Adipocyte (in vitro differentiated cells): Measurements from ENCODE around the gene DCBLD2.

Experiments
- DNase-seq: peaks from one replicate; pipeline ENCODE4 v3.0.0-alpha.2; 2015; ENCODE audit warnings: low read depth
- H3K27me3 ChIP-seq: replicated peaks from 2 replicates; pipeline ENCODE4 v1.7.0; 2013; ENCODE audit warnings: mild to moderate bottlenecking, low read length, moderate library complexity; ENCODE audit not compliant: control insufficient read depth, insufficient read depth
- H3K36me3 ChIP-seq: 2 replicates; pipeline ENCODE4 v1.7.0; 2013; ENCODE audit warnings: low read length, mild to moderate bottlenecking, moderate library complexity; ENCODE audit not compliant: control insufficient read depth, insufficient read depth, severe bottlenecking
- H3K4me1 ChIP-seq: 2 replicates; pipeline ENCODE4 v1.7.0; 2013; ENCODE audit warnings: mild to moderate bottlenecking, low read length, moderate library complexity; ENCODE audit not compliant: control insufficient read depth, insufficient read depth
- H3K4me3 ChIP-seq: 2 replicates; pipeline ENCODE4 v1.7.0; 2013; ENCODE audit warnings: mild to moderate bottlenecking, low read length, moderate library complexity
- H3K9ac ChIP-seq: 2 replicates; pipeline ENCODE4 v1.7.0; 2013; ENCODE audit warnings: mild to moderate bottlenecking, low read length, moderate library complexity
- H3K9me3 ChIP-seq: 2 replicates; pipeline ENCODE4 v1.7.0; 2013; ENCODE audit warnings: mild to moderate bottlenecking, low read length, moderate library complexity; ENCODE audit not compliant: control insufficient read depth

DCBLD2 gene, protein sequence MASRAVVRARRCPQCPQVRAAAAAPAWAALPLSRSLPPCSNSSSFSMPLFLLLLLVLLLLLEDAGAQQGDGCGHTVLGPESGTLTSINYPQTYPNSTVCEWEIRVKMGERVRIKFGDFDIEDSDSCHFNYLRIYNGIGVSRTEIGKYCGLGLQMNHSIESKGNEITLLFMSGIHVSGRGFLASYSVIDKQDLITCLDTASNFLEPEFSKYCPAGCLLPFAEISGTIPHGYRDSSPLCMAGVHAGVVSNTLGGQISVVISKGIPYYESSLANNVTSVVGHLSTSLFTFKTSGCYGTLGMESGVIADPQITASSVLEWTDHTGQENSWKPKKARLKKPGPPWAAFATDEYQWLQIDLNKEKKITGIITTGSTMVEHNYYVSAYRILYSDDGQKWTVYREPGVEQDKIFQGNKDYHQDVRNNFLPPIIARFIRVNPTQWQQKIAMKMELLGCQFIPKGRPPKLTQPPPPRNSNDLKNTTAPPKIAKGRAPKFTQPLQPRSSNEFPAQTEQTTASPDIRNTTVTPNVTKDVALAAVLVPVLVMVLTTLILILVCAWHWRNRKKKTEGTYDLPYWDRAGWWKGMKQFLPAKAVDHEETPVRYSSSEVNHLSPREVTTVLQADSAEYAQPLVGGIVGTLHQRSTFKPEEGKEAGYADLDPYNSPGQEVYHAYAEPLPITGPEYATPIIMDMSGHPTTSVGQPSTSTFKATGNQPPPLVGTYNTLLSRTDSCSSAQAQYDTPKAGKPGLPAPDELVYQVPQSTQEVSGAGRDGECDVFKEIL

DNA sequence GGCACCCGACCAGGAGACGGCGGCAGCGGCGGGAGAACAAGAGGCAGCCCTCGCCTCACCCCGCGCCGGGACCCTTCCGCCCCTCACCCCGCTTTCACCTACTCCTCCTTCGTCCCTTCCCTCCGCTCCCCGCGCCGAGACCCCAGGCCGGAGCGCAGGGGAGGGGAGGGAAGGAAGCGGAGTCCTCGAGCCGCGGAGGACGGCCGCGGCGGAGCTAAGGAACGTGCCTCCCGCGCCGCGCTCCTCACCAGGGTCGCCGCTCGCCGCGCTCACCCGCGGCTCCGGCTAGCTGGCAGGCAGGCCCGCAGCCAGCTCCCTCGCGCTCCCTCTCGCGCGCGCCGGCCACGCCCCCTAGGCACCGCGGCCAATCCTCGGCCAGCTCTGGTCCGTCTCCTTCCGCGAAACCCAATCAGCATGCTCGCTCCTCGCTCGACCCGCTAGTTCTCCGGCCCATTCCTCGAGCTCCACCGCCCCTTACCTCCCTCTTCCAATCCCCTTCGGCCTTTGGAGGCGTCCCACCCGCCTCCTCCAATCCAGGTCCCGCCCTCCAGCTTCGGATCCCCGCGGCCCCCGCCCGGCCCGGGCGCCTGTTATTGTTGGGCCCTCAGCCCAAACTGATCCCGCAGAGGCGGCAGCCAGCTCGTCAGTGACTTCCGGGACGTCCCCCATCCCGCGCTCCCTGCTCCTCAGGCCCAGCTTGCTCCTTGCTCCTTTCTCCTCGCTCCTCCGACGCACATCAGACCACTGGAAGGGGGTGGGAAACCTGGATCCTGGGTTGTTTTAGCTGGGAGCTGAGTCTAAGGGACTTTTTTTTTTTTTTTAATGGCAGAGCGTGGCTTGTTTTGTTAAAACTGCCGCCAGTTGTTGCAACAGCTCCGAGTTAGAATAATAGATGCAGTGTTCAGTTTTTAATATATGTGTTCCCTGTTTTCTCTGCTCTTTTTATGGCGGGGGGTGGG lies at the start of gene DCBLD2:
TSS of gene DCBLD2 (minus strand) at position 304 of the 959 bp plus-strand sequence. CDS start 369 bp downstream, outside the sequence.
- Histone ChIP-seq H3K9me3 (no peaks in the 10 kb centered on the region), H3K4me1 (peaks cover 53% of the 10 kb centered on the region), H3K27me3 (no peaks in the 10 kb centered on the region), H3K9ac (peak within 1 kb of the TSS; percentile 97), H3K36me3 (no peaks in the 10 kb centered on the region), H3K4me3 (peak within 1 kb of the TSS; percentile 99)
- DNase-seq = peak; percentile 100

DNA sequence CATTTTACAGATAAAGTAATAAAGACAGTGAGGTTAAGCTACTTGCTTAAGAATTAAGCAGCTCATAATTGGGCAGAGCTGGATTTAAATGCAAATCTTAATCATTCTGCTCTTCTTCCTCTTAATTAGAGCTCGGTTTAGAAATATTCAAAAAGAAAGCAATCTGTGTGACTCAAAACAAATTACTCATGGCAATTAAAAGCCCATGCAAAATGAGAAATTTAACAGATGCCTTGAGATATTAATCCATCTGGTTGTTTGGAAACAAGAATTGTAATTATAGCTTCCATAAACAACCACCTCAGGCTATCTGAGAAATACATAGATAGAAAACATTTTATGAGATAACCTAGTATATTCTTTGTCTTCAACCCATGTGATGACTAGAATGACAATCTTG lies 44.2 kb upstream of the DCBLD2 start:
- Histone ChIP-seq H3K4me3 (no peak overlapping the region), H3K9ac (no peak overlapping the region), H3K27me3 (no peaks in the 10 kb centered on the region), H3K36me3 (no peaks in the 10 kb centered on the region), H3K9me3 (peaks cover 2% of the 10 kb centered on the region), H3K4me1 (peaks cover 8% of the 10 kb centered on the region)
- no peak for DNase-seq

DNA sequence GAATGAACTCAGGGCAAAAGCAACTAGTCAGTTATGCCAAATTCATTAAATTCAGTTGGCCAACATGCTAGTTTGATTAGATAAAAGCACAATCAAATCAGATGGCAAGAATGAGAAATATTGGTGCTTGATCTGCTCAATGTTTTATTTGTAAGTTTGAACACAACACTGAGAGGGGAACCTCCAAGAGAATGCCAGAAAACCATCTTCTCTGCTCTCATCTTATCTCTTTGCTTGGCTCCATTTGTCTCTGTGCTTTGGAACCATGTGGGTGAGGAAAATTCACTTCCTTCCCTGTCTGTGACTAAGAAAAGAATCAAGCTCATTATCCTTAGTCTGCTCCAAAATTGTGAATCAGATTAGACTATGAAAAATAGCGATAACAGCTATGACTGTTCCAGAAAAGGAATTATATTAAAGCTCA lies 43.6 kb upstream of the DCBLD2 start:
- no peak for DNase-seq
- peaks cover 8% of the 10 kb centered on the region for H3K4me1 ChIP-seq
- H3K9me3 ChIP-seq = peaks cover 2% of the 10 kb centered on the region
- no peak overlapping the region for H3K9ac ChIP-seq
- H3K36me3 ChIP-seq = no peaks in the 10 kb centered on the region
- H3K27me3 ChIP-seq = no peaks in the 10 kb centered on the region
- H3K4me3 ChIP-seq = peak overlapping the region; percentile 31

DNA sequence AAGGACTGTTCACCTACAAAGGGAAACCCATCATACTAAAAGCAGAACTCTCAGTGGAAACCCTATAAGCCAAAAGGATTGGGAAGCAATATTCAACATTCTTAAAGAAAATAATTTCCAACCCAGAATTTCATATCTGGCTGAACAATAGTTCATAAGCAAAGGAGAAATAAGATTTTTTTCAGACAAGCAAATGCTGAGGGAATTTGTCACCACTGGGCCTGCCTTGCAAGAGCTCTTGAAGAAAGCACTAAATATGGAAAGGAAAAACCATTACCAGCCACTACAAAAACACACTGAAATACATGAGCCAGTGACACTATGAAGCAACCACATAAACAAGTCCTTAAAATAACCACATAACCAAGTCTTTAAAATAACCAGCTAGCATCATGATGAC lies 28.9 kb upstream of the DCBLD2 start:
- H3K9me3 ChIP-seq = peaks cover 16% of the 10 kb centered on the region
- H3K4me1 ChIP-seq = no peaks in the 10 kb centered on the region
- no peak for DNase-seq

DNA sequence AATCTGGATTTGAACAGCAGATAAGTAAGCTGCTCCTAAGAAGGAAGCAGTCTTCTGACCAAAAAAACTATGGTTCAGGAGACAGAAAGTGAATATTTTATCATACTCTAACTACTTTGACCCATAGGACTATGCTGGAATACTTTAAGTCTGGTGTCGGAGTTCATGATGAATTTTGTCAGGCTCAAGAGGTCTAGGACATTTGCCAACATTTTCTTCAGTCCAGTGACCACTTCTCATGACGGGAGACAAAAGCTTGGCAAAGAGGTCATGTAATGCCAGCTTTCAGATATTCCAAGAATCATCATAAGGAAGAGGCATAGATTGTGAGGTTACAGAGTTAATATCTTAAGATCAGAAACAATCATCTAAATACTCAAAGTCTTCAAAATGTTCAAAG lies 20.5 kb upstream of the DCBLD2 start:
- no peak overlapping the region for H3K4me3 ChIP-seq
- no peaks in the 10 kb centered on the region for H3K9me3 ChIP-seq
- H3K4me1 ChIP-seq = peaks cover 25% of the 10 kb centered on the region
- H3K36me3 ChIP-seq = no peaks in the 10 kb centered on the region
- no peak overlapping the region for H3K9ac ChIP-seq
- no peaks in the 10 kb centered on the region for H3K27me3 ChIP-seq
- DNase-seq = no peak

More for the DNA sequence above, 28.9 kb upstream of the DCBLD2 start:
- H3K9ac ChIP-seq = no peak overlapping the region
- no peaks in the 10 kb centered on the region for H3K36me3 ChIP-seq
- no peak overlapping the region for H3K4me3 ChIP-seq
- H3K27me3 ChIP-seq = no peaks in the 10 kb centered on the region

DNA sequence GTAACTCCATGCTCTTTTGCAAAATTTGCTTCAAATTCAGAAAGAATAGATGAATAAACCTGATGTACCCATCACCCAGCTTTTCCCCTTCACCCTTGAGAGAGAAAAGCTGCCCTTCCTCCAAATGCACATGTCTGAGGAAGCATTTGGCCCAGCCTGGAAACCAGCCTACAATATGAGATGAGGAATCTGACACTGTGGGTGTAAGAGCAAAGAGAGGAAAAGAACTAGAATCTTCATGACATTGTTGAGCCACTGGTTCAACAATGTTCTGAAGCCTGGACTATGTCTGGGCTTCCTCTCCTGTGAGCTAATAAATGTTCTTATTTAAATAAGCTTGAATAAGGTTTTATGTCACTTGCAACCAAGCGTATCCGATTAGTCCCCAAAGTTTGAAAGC lies 18.7 kb upstream of the DCBLD2 start:
- Histone ChIP-seq H3K27me3 (no peaks in the 10 kb centered on the region), H3K9me3 (no peaks in the 10 kb centered on the region), H3K4me3 (no peak overlapping the region), H3K4me1 (peaks cover 33% of the 10 kb centered on the region), H3K36me3 (no peaks in the 10 kb centered on the region), H3K9ac (no peak overlapping the region)
- no peak for DNase-seq

DNA sequence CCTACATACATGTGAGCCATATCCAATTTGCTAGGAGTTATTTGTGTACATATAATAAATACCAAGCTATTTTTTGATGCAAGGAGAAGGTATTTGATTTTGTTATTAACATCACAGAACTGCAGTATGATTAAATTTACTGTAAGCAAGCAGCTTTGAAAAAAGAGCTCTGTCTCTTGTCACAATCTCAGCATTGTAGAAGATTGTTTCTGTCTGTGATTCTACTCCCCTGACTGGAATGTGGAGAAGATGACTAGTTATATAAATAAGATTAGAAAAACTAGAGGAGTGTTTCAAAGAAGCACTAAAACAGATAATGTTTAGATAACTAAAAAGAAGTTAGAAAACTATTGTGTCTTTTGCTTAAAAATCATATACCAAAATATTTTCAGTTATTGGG lies 17.1 kb upstream of the DCBLD2 start:
- H3K27me3 ChIP-seq = no peaks in the 10 kb centered on the region

DNA sequence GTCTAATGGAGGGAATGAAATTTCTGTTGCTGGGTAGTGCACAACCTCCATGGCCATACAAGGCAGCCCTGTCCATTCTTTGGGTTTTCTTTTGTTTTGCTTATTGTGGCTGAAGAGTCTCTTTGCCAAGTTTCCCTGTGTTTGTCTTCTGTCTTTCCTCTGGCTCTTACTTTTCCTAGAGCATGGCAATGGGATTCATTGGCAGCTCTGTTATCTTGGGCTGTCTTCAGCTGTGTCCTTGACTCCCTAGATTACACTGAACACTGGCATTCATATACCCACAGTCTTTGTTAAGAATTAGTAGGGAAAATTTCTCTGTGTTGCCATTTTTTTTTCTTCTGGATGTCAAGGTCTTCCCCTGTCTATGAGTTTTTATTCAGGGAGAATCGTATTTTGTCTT lies 16.1 kb upstream of the DCBLD2 start:
- no peak for DNase-seq
- no peaks in the 10 kb centered on the region for H3K27me3 ChIP-seq
- H3K9me3 ChIP-seq = no peaks in the 10 kb centered on the region
- no peak overlapping the region for H3K4me3 ChIP-seq
- H3K9ac ChIP-seq = no peak overlapping the region
- H3K36me3 ChIP-seq = no peaks in the 10 kb centered on the region
- H3K4me1 ChIP-seq = peaks cover 22% of the 10 kb centered on the region

More for the DNA sequence above, 17.1 kb upstream of the DCBLD2 start:
- no peak overlapping the region for H3K9ac ChIP-seq
- DNase-seq = peak; percentile 44
- H3K36me3 ChIP-seq = no peaks in the 10 kb centered on the region
- H3K9me3 ChIP-seq = no peaks in the 10 kb centered on the region
- peaks cover 32% of the 10 kb centered on the region for H3K4me1 ChIP-seq
- H3K4me3 ChIP-seq = no peak overlapping the region

DNA sequence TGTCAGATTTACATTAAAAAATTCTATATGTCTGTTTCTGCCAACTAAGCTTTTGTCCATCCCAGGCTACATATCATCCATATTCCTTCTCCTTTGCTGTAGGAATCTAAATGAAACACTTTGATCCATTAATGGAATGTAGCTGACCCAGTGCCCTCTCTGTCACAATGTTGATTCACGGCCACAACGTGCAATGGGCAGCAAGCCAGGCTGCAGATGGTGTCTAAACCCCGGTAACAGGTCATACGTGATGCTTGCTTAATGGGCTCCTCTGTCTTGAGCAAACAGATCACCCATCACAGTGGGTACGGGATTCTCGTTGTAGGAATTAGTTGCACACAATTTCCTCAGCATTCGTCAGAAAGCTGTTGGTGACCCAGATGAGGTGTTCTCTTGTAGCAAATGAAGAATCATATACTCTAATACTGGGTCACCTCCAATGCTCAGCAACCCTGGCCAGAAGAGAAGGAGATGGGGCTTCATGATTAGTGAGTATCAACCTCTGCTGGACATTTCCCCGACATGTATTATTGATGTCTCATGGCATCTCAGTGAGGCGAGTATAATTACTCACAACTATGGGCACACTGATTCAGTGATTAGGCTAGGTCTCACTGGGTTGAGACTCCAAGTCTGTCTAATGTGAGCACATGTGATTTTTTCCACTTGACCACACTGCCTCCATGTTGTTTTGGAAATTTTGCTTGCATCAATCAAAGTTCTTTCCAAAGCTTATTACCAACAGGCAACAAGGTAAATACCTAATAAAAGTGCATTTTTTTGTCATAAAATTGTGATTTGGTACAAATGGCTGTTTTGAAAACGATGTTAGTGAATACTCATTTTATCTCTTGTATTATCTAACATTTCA lies 12.9 kb upstream of the DCBLD2 start:
- no peaks in the 10 kb centered on the region for H3K36me3 ChIP-seq
- H3K4me3 ChIP-seq = no peak overlapping the region
- H3K27me3 ChIP-seq = no peaks in the 10 kb centered on the region
- no peaks in the 10 kb centered on the region for H3K9me3 ChIP-seq
- no peak overlapping the region for H3K9ac ChIP-seq
- peaks cover 13% of the 10 kb centered on the region for H3K4me1 ChIP-seq
- DNase-seq = no peak

DNA sequence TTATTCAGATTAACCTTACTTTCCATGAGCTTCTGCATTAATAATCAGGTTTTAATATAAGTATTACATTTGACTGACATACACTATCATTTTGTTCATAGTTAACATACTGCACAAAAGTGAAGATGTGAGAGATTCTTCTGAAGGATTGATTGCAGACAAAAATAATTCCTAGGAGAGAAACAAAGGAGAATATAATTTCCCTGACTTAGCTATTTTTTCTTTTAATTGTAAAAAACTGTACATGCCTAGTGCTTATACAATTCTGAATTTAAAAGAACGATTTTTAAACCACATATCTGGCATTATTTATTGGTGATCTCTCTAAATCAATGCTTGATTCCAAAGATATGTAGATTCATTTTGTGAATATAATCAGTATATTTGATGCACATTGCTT lies 11.0 kb upstream of the DCBLD2 start:
- no peaks in the 10 kb centered on the region for H3K36me3 ChIP-seq
- no peaks in the 10 kb centered on the region for H3K27me3 ChIP-seq
- peaks cover 8% of the 10 kb centered on the region for H3K4me1 ChIP-seq
- no peak for DNase-seq
- no peak overlapping the region for H3K4me3 ChIP-seq
- no peak overlapping the region for H3K9ac ChIP-seq
- no peaks in the 10 kb centered on the region for H3K9me3 ChIP-seq
